Endothelial cell (in vitro differentiated cells): ENCODE measurements around the gene TMEM61. TPM values are rescaled to one million over a fixed set of nuclear protein-coding genes. Genes with fewer than 3 reads are reported as not detected.

Experiments used
- DNase-seq: peaks from one replicate; pipeline ENCODE4 v3.0.0; 2021; ENCODE audit warnings: low spot score
- H3K27ac Mint-ChIP-seq: one replicate; pipeline ENCODE4 v1.8.0; 2021; ENCODE audit warnings: mixed read lengths, inconsistent platforms; ENCODE audit not compliant: unreplicated experiment
- H3K27me3 Mint-ChIP-seq: one replicate; pipeline ENCODE4 v1.8.0; 2021; ENCODE audit warnings: mild to moderate bottlenecking, moderate library complexity, mixed read lengths, inconsistent platforms; ENCODE audit not compliant: unreplicated experiment
- H3K36me3 Mint-ChIP-seq: one replicate; pipeline ENCODE4 v1.8.0; 2021; ENCODE audit warnings: mild to moderate bottlenecking, low read depth, mixed read lengths, inconsistent platforms; ENCODE audit not compliant: unreplicated experiment
- H3K4me1 Mint-ChIP-seq: one replicate; pipeline ENCODE4 v1.8.0; 2021; ENCODE audit warnings: mild to moderate bottlenecking, mixed read lengths, inconsistent platforms; ENCODE audit not compliant: unreplicated experiment
- H3K4me3 Mint-ChIP-seq: one replicate; pipeline ENCODE4 v1.8.0; 2021; ENCODE audit warnings: mild to moderate bottlenecking, mixed read lengths, inconsistent platforms; ENCODE audit not compliant: unreplicated experiment
- H3K9me3 Mint-ChIP-seq: one replicate; pipeline ENCODE4 v1.8.0; 2021; ENCODE audit warnings: mixed read lengths, inconsistent platforms; ENCODE audit not compliant: unreplicated experiment
- total RNA-seq: library from RNA; stranded (reverse); fragmentation: NEBNext Ultra II Directional; extraction: Animal tissue kit (Norgen Biotek cat#: 25700); gene quantifications from one replicate; pipeline ENCODE4 v1.2.1, GENCODE V29; 2021; ENCODE audit not compliant: unreplicated experiment
- TF ChIP-seq, protein P1 (sequence below): fragments of 200-600 bp; sonication (generic); IDR thresholded peaks from one replicate; pipeline ENCODE4 v1.5.0; 2021; ENCODE audit warnings: antibody characterized with exemption; ENCODE audit not compliant: unreplicated experiment

Gene TMEM61
- total RNA-seq, 1 donor from 2014 or later = not detected

DNA sequence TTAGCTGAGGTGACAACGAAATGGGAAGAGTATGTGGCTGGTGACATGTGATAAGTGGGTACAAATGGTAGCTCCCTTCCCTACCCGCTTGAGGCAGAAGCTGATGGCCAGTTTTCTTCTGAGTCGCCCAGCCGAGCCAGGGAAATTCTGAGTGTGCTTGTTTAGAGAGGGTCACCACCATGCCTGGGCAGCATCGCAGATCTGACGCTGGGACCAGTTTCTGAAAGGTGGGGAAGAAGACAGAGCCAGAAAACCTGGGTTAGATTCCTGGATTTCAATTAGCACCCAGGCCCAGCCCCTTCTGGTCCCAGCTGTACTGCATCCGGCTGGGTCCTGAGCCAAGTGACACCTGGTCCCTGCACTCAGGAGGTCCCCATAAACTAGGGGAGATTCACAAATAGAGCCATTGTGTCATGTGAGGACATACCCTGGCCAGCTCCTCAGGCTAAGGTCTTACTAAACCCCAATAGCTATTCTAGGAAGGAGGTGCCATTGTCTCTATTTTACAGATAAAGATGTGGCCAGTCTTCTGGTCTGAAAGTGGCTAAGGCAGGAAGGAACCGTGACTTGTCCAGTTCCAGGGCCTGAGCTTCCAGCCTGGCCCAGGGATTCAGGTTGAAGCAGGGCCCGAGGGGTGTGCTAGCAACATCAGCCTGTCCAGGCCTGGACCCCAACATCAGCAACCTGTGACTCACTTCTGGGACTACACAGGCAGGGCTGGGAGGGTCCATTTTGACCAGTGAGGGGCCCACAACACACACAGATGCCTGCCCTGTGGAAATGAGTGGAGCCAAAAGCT lies 1.7 kb upstream of the TMEM61 start:
- H3K27ac Mint-ChIP-seq = no peak overlapping the region

DNA sequence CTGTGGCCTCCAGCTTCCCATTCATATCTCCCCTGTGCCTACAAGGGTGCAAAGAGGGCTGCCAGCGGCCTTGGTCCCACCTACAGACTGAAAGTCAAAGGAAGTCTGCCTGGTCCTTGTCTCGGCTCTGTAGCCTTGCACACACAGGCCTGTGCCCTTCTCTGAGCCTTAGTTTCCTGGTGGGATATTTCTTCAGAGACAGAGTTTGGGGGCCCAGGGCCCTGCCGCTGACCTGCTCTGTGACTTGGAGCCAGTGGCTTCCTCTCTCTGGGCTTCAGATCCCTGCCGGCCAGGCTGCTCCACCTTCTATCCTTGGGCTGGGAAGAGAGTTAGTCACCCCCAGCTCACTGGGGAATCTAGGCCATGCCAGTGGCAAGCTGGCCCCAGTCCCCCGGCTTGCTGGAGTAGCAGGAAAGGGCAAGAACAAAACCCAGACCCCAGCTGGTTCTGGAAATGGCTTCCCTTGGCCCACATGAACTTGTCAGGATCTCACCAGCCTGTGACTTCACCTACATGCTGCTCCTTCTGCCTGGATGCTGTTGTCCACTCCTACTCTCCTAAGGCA lies 1.0 kb upstream of the TMEM61 start:
- no peak overlapping the region for H3K27ac Mint-ChIP-seq
- peaks cover 3% of the 10 kb centered on the region for H3K4me1 Mint-ChIP-seq
- TF ChIP-seq, protein P1, sequence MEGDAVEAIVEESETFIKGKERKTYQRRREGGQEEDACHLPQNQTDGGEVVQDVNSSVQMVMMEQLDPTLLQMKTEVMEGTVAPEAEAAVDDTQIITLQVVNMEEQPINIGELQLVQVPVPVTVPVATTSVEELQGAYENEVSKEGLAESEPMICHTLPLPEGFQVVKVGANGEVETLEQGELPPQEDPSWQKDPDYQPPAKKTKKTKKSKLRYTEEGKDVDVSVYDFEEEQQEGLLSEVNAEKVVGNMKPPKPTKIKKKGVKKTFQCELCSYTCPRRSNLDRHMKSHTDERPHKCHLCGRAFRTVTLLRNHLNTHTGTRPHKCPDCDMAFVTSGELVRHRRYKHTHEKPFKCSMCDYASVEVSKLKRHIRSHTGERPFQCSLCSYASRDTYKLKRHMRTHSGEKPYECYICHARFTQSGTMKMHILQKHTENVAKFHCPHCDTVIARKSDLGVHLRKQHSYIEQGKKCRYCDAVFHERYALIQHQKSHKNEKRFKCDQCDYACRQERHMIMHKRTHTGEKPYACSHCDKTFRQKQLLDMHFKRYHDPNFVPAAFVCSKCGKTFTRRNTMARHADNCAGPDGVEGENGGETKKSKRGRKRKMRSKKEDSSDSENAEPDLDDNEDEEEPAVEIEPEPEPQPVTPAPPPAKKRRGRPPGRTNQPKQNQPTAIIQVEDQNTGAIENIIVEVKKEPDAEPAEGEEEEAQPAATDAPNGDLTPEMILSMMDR = no peak
- H3K36me3 Mint-ChIP-seq = peaks cover 3% of the 10 kb centered on the region
- H3K27me3 Mint-ChIP-seq = peaks cover 16% of the 10 kb centered on the region
- DNase-seq = no peak
- H3K9me3 Mint-ChIP-seq = no peaks in the 10 kb centered on the region
- no peak overlapping the region for H3K4me3 Mint-ChIP-seq

More for the DNA sequence above, 1.7 kb upstream of the TMEM61 start:
- peaks cover 3% of the 10 kb centered on the region for H3K4me1 Mint-ChIP-seq
- peaks cover 3% of the 10 kb centered on the region for H3K36me3 Mint-ChIP-seq
- H3K27me3 Mint-ChIP-seq = peaks cover 16% of the 10 kb centered on the region
- TF ChIP-seq, protein P1 = no peak
- no peak for DNase-seq
- H3K9me3 Mint-ChIP-seq = no peaks in the 10 kb centered on the region
- no peak overlapping the region for H3K4me3 Mint-ChIP-seq

GRCh38 chr1:54980046-54980527 lies 341 bp upstream of the TMEM61 start:
- Mint-ChIP-seq H3K4me3 (no peak overlapping the region), H3K27me3 (peaks cover 16% of the 10 kb centered on the region)

GRCh38 chr1:54981466-54981865 lies 1.0 kb downstream of the TMEM61 start:
- TF ChIP-seq, protein P1 = no peak
- peaks cover 3% of the 10 kb centered on the region for H3K4me1 Mint-ChIP-seq
- no peak overlapping the region for H3K4me3 Mint-ChIP-seq
- H3K27ac Mint-ChIP-seq = no peak overlapping the region
- no peaks in the 10 kb centered on the region for H3K9me3 Mint-ChIP-seq
- H3K36me3 Mint-ChIP-seq = peaks cover 3% of the 10 kb centered on the region
- no peak for DNase-seq
- H3K27me3 Mint-ChIP-seq = peaks cover 16% of the 10 kb centered on the region

More at GRCh38 chr1:54980046-54980527, 341 bp upstream of the TMEM61 start:
- no peaks in the 10 kb centered on the region for H3K9me3 Mint-ChIP-seq
- H3K36me3 Mint-ChIP-seq = peaks cover 3% of the 10 kb centered on the region
- no peak for DNase-seq
- TF ChIP-seq, protein P1 = no peak
- no peak overlapping the region for H3K27ac Mint-ChIP-seq
- H3K4me1 Mint-ChIP-seq = peaks cover 3% of the 10 kb centered on the region

- Mint-ChIP-seq H3K27ac (no peak overlapping the region), H3K4me3 (no peak overlapping the region), H3K27me3 (peaks cover 16% of the 10 kb centered on the region), H3K4me1 (peaks cover 3% of the 10 kb centered on the region), H3K9me3 (no peaks in the 10 kb centered on the region), H3K36me3 (peaks cover 3% of the 10 kb centered on the region)
- TF ChIP-seq, protein P1 = no peak
- DNase-seq = no peak
These were observed 2.3 kb downstream of the TMEM61 start for GRCh38 chr1:54982739-54983138.
